Nephron progenitor cell (in vitro differentiated cells): ENCODE measurements around the gene ZMYND8.
A peak's percentile ranks its signal among the peaks of the same experiment; 100 is the strongest.

ENCODE experiments used
- DNase-seq: peaks from one replicate; pipeline ENCODE4 v3.0.0; 2021
- H3K27ac Mint-ChIP-seq: 2 replicates; pipeline ENCODE4 v1.8.0; 2021; ENCODE audit warnings: mild to moderate bottlenecking, moderate library complexity, mixed read lengths
- H3K27me3 Mint-ChIP-seq: 2 replicates; pipeline ENCODE4 v1.8.0; 2021; ENCODE audit warnings: mild to moderate bottlenecking, low read depth, mixed read lengths; ENCODE audit not compliant: poor library complexity
- H3K36me3 Mint-ChIP-seq: 2 replicates; pipeline ENCODE4 v1.8.0; 2021; ENCODE audit warnings: low read depth, mixed read lengths
- H3K4me1 Mint-ChIP-seq: 2 replicates; pipeline ENCODE4 v1.8.0; 2021; ENCODE audit warnings: mixed read lengths
- H3K4me3 Mint-ChIP-seq: 2 replicates; pipeline ENCODE4 v1.8.0; 2021; ENCODE audit warnings: mild to moderate bottlenecking, moderate library complexity, mixed read lengths
- H3K9me3 Mint-ChIP-seq: 2 replicates; pipeline ENCODE4 v1.8.0; 2021; ENCODE audit warnings: mild to moderate bottlenecking, moderate library complexity, mixed read lengths
- CTCF ChIP-seq: fragments of 200-600 bp; sonication (generic); IDR thresholded peaks from 2 replicates; pipeline ENCODE4 v1.5.0; 2021; ENCODE audit warnings: antibody characterized with exemption

Gene ZMYND8

GRCh38 chr20:47258745-47259695 lies 97.5 kb downstream of the ZMYND8 start:
- no peaks in the 10 kb centered on the region for H3K9me3 Mint-ChIP-seq
- peaks cover 2% of the 10 kb centered on the region for H3K27me3 Mint-ChIP-seq
- peak overlapping the region; percentile 94 for H3K27ac Mint-ChIP-seq
- H3K36me3 Mint-ChIP-seq, result peaks cover 76% of the 10 kb centered on the region
- no peak overlapping the region for H3K4me3 Mint-ChIP-seq
- peaks cover 33% of the 10 kb centered on the region for H3K4me1 Mint-ChIP-seq
- DNase-seq, result no peak
- no peak for TF ChIP-seq CTCF

GRCh38 chr20:47257771-47258170 lies 98.7 kb downstream of the ZMYND8 start:
- Mint-ChIP-seq H3K36me3 (peaks cover 79% of the 10 kb centered on the region), H3K27me3 (peaks cover 2% of the 10 kb centered on the region), H3K9me3 (no peaks in the 10 kb centered on the region), H3K4me1 (peaks cover 32% of the 10 kb centered on the region), H3K4me3 (no peak overlapping the region), H3K27ac (no peak overlapping the region)
- no peak for DNase-seq
- TF ChIP-seq CTCF, result no peak

GRCh38 chr20:47257256-47257655 lies 99.2 kb downstream of the ZMYND8 start:
- TF ChIP-seq CTCF, result no peak
- DNase-seq, result no peak
- peak overlapping the region; percentile 62 for H3K27ac Mint-ChIP-seq
- peaks cover 2% of the 10 kb centered on the region for H3K27me3 Mint-ChIP-seq
- H3K4me1 Mint-ChIP-seq, result peaks cover 32% of the 10 kb centered on the region
- no peaks in the 10 kb centered on the region for H3K9me3 Mint-ChIP-seq
- no peak overlapping the region for H3K4me3 Mint-ChIP-seq
- H3K36me3 Mint-ChIP-seq, result peaks cover 79% of the 10 kb centered on the region

GRCh38 chr20:47256668-47257236 lies 99.7 kb downstream of the ZMYND8 start:
- Mint-ChIP-seq H3K27me3 (peaks cover 2% of the 10 kb centered on the region), H3K4me1 (peaks cover 32% of the 10 kb centered on the region), H3K27ac (peak overlapping the region; percentile 62), H3K9me3 (no peaks in the 10 kb centered on the region), H3K4me3 (no peak overlapping the region), H3K36me3 (peaks cover 75% of the 10 kb centered on the region)
- DNase-seq, result no peak
- TF ChIP-seq CTCF, result no peak

GRCh38 chr20:47253872-47254271 lies 102.6 kb downstream of the ZMYND8 start:
- Mint-ChIP-seq H3K9me3 (no peaks in the 10 kb centered on the region), H3K4me1 (peaks cover 22% of the 10 kb centered on the region), H3K27me3 (no peaks in the 10 kb centered on the region), H3K4me3 (no peak overlapping the region), H3K27ac (peak overlapping the region; percentile 31), H3K36me3 (peaks cover 74% of the 10 kb centered on the region)
- TF ChIP-seq CTCF, result no peak
- DNase-seq, result no peak
